HepG2 (cell line): Measurements from ENCODE around the gene SEMA7A. TPM values are rescaled to one million over a fixed set of nuclear protein-coding genes. Genes with fewer than 3 reads are reported as not detected.

Experiments used
- HES4 ChIP-seq: sonication (generic); formaldehyde crosslinking; IDR thresholded peaks from 2 replicates; pipeline ENCODE4 v1.9.0; 2021; ENCODE audit warnings: mild to moderate bottlenecking, missing genetic modification reagents, borderline replicate concordance
- RERE ChIP-seq: IDR thresholded peaks from 2 replicates; pipeline ENCODE4 v1.6.1; 2016; ENCODE audit warnings: low read depth, missing genetic modification reagents, missing compliant biosample characterization
- RFX5 ChIP-seq: IDR thresholded peaks from 2 replicates; pipeline ENCODE4 v1.6.1; 2011; ENCODE audit warnings: low read depth, low read length, improper control_type of control experiment
- SKIL ChIP-seq: sonication (generic); formaldehyde crosslinking; IDR thresholded peaks from 2 replicates; pipeline ENCODE4 v1.8.0; 2022; ENCODE audit warnings: missing genetic modification reagents, mild to moderate bottlenecking, moderate library complexity, borderline replicate concordance
- TRIM22 ChIP-seq: fragments of 450-650 bp; IDR thresholded peaks from 2 replicates; pipeline ENCODE4 v1.6.1; 2017
- UBTF ChIP-seq: sonication (generic); formaldehyde crosslinking; IDR thresholded peaks from 2 replicates; pipeline ENCODE4 v1.4.0; 2020; ENCODE audit warnings: mild to moderate bottlenecking, missing genetic modification reagents
- ZNF256 ChIP-seq: sonication (generic); formaldehyde crosslinking; conservative IDR thresholded peaks from 2 replicates; pipeline ENCODE4 v1.4.0; 2020; ENCODE audit warnings: missing genetic modification reagents
- ZNF749 ChIP-seq: sonication (generic); formaldehyde crosslinking; IDR thresholded peaks from 2 replicates; pipeline ENCODE4 v1.8.0; 2022; ENCODE audit warnings: mild to moderate bottlenecking, missing genetic modification reagents, moderate library complexity, borderline replicate concordance
- ZNF770 ChIP-seq: sonication (generic); formaldehyde crosslinking; IDR thresholded peaks from 2 replicates; pipeline ENCODE4 v1.5.0; 2020; ENCODE audit warnings: mild to moderate bottlenecking, missing genetic modification reagents
- polyA plus RNA-seq, 8 experiments: library from polyadenylated mRNA; depleted of rRNA in 3 of 8; stranded (reverse) in 7 of 8; unstranded in 1 of 8; fragments of >200 nt; fragmentation: Illumina TruSeq in 4 of 8; extraction: Trizol in 4 of 8; gene quantifications; 2 replicates each; pipeline versions ENCODE4 v1.2.1 to v1.2.3, GENCODE V29; 2011 to 2016; ENCODE audit warnings: low read depth in 4 of 8, missing spikeins in 1 of 8, mixed read lengths in 1 of 8; ENCODE audit not compliant: insufficient read depth in 1 of 8
- total RNA-seq, 5 experiments: library from RNA; depleted of rRNA; stranded (reverse); fragments of >200 nt; fragmentation: Illumina TruSeq; extraction: Trizol; gene quantifications; 2 replicates each; pipeline ENCODE4 v1.2.3, GENCODE V29; 2016; ENCODE audit warnings: low read depth in 1 of 5
- TF ChIP-seq, protein P1 (sequence below): fragments of 450-650 bp; IDR thresholded peaks from 2 replicates; pipeline ENCODE4 v1.6.1; 2017; ENCODE audit warnings: mild to moderate bottlenecking

The SEMA7A gene
- total and polyA plus RNA-seq, 2 of the 13 experiments (the other 11 are each of a cell fraction or from before 2014, with no cell fraction given), result 9.0 to 15.8 TPM

DNA sequence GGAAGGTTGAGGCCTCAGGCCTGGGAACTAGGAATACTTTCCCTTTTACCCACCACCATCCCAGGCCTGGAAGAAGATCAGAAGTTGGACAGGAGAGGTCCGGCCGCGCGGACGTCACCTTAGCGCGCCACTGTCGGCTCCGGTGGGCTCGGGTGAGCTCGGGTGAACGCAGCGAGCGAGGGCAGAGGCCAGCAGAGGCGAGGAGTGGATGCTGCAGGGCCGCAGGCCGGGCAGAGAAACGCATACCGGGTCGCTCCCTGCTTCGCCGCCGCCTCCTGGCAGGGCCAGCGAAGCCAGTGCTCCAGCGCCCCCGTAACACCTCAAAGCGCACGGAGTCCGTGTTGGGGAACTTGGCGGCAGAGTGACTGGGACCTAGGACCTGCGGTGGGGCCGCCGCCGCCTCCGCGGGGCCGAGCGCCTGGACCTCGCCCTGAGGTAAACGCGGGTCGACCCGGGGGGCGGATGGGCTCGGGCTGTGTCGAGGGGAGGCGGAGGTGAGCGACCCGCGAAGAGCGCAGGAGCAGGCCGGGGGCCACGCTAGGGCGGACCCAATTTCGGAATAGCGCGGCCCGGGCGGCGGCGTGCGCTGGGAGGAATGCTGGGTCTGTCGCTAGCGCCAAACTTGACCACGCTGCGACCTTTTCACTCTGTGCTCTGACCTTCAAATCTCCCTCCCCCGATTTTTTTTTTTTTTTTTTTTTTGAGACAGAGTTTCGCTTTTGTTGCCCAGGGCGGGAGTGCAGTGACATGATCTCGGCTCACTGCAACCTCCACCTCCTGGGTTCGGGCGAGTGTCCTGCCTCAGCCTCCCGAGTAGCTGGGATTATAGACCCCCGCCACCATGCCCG lies 67.9 kb downstream of the SEMA7A start (continued):
- peak; percentile 99 for TF ChIP-seq UBTF (CRISPR knock-in tag)
- TF ChIP-seq ZNF256, result no peak
- TF ChIP-seq TRIM22, result no peak
- TF ChIP-seq, protein P1, sequence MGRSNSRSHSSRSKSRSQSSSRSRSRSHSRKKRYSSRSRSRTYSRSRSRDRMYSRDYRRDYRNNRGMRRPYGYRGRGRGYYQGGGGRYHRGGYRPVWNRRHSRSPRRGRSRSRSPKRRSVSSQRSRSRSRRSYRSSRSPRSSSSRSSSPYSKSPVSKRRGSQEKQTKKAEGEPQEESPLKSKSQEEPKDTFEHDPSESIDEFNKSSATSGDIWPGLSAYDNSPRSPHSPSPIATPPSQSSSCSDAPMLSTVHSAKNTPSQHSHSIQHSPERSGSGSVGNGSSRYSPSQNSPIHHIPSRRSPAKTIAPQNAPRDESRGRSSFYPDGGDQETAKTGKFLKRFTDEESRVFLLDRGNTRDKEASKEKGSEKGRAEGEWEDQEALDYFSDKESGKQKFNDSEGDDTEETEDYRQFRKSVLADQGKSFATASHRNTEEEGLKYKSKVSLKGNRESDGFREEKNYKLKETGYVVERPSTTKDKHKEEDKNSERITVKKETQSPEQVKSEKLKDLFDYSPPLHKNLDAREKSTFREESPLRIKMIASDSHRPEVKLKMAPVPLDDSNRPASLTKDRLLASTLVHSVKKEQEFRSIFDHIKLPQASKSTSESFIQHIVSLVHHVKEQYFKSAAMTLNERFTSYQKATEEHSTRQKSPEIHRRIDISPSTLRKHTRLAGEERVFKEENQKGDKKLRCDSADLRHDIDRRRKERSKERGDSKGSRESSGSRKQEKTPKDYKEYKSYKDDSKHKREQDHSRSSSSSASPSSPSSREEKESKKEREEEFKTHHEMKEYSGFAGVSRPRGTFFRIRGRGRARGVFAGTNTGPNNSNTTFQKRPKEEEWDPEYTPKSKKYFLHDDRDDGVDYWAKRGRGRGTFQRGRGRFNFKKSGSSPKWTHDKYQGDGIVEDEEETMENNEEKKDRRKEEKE, result no peak
- no peak for TF ChIP-seq SKIL (CRISPR knock-in tag)
- peak; percentile 61 for TF ChIP-seq ZNF770
- peak; percentile 37; the same call in 1 of the 2 replicates for TF ChIP-seq HES4 (CRISPR knock-in tag)
- TF ChIP-seq RERE (CRISPR knock-in tag), result no peak
- TF ChIP-seq RFX5, result no peak
- peak; percentile 52; the same call in 1 of the 2 replicates for TF ChIP-seq ZNF749
